H1 (cell line): Measurements from ENCODE around the gene SELPLG. TPM values are rescaled to one million over a fixed set of nuclear protein-coding genes. Genes with fewer than 3 reads are reported as not detected.

Experiments
- microRNA-seq, 2 experiments: library from miRNA; unstranded; fragments of <30 nt; microRNA quantifications; one replicate each; pipeline versions ENCODE4 to v1.2.0, GENCODE V29; 2016 to 2020; ENCODE audit warnings: borderline microRNAs expressed in 2 of 2, borderline number of aligned reads in 2 of 2, borderline replicate concordance in 1 of 2
- polyA plus RNA-seq, 7 experiments: library from polyadenylated mRNA; depleted of rRNA in 3 of 7; stranded (reverse) in 5 of 7; unstranded in 2 of 7; fragments of >200 nt in 5 of 7; fragments of 200-250 nt in 2 of 7; gene quantifications; 1 replicate in 5 of 7; 2 replicates in 1 of 7; 4 replicates in 1 of 7; pipeline versions ENCODE4 v1.2.1 to v1.2.3, GENCODE V29; 2011 to 2013; ENCODE audit warnings: missing spikeins in 2 of 7, mixed read lengths in 2 of 7
- small RNA-seq: library from polyadenylated mRNA; stranded (forward); fragments of <200 nt; extraction: miRNeasy Mini kit (QIAGEN cat#:217004); gene quantifications from one replicate; pipeline ENCODE3, GENCODE V24; 2013; ENCODE audit not compliant: insufficient read depth
- total RNA-seq: library from RNA; stranded (reverse); fragmentation: NEBNext Ultra II Directional; extraction: Animal tissue kit (Norgen Biotek cat#: 25700); gene quantifications from 2 replicates; pipeline ENCODE4 v1.2.1, GENCODE V29; 2021

The SELPLG gene
- total and polyA plus RNA-seq, 2 of the 8 experiments (the other 6 are each of a cell fraction or from before 2014, with no cell fraction given): 0.18 TPM; not detected in 1

Small RNAs within 50 kb of the gene (microRNA-seq; reads per million reads assigned to microRNA genes)
- gene MIR4496: 0 reads per million in 2 experiments

Small RNAs within 50 kb of the gene (small RNA-seq; reads per million reads assigned to genes)
- gene RNU7-169P: not detected

Other genes starting within 250 kb of the SELPLG start
- 6.0 TPM in 2 replicates for gene FICD, start 118.6 kb downstream of the SELPLG start, total RNA-seq
- gene FICD, start 118.6 kb downstream of the SELPLG start, polyA plus RNA-seq (2011; rRNA removed): 2.2 and 3.0 TPM in 2 replicates
- gene SART3, start 72.7 kb downstream of the SELPLG start, total RNA-seq: 89.6 and 103 TPM in 2 replicates
- gene SART3, start 72.7 kb downstream of the SELPLG start, polyA plus RNA-seq (2011; rRNA removed): 16.0 and 21.4 TPM in 2 replicates
- gene ISCU, start 71.3 kb downstream of the SELPLG start, total RNA-seq: 78.1 and 82.3 TPM in 2 replicates
- gene ISCU, start 71.3 kb downstream of the SELPLG start, polyA plus RNA-seq (2011; rRNA removed): 54.5 and 72.1 TPM in 2 replicates
- gene TMEM119, start 35.8 kb downstream of the SELPLG start, total RNA-seq: 0.48 and 0.61 TPM in 2 replicates
- 0.35 TPM in 2 replicates for gene TMEM119, start 35.8 kb downstream of the SELPLG start, polyA plus RNA-seq (2011; rRNA removed)
- gene CORO1C, start 97.6 kb upstream of the SELPLG start, total RNA-seq: 120 and 130 TPM in 2 replicates
- gene CORO1C, start 97.6 kb upstream of the SELPLG start, polyA plus RNA-seq (2011; rRNA removed): 71.7 and 72.7 TPM in 2 replicates
- 17.0 and 17.9 TPM in 2 replicates for gene SSH1, start 223.7 kb upstream of the SELPLG start, total RNA-seq
- 5.3 and 8.0 TPM in 2 replicates for gene SSH1, start 223.7 kb upstream of the SELPLG start, polyA plus RNA-seq (2011; rRNA removed)
- gene DAO, start 246.2 kb upstream of the SELPLG start, total RNA-seq: not detected in 2 replicates
- not detected in 2 replicates for gene DAO, start 246.2 kb upstream of the SELPLG start, polyA plus RNA-seq (2011; rRNA removed)